ENCODE data around the gene ANKS6. TPM values are rescaled to one million over a fixed set of nuclear protein-coding genes. Genes with fewer than 3 reads are reported as not detected.

The ANKS6 gene
- total RNA-seq, 1 experiment from 2014 or later = 39.2 TPM

DNA sequence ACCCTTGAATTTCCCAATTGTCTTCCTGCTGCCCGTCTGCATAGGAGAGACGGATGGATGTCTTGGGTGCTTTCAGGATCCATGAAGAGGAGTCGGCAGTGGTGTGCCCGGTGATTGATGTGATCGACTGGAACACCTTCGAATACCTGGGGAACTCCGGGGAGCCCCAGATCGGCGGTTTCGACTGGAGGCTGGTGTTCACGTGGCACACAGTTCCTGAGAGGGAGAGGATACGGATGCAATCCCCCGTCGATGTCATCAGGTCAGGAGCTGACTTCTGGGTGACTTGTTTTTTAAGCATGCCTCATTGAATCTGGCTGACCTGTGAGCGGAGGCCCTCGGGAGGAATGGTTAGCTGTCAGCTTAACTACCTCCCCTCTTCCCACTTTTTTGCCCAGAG lies 35.3 kb upstream of the ANKS6 start:
- ATAC-seq = no peak
- ChIA-PET POLR2A (no interaction called here), RAD21 (ENCODE audit: low non-redundant PET in 1 of 2, low total read pairs in 2 of 2, uncharacterized antibody in 2 of 2, unreplicated experiment in 2 of 2) (no interaction called here), CTCF (no interaction called here)
- H3K27ac ChIP-seq (ENCODE audit: low read depth, low read length) = no peak overlapping the region
- TF ChIP-seq, protein P1, sequence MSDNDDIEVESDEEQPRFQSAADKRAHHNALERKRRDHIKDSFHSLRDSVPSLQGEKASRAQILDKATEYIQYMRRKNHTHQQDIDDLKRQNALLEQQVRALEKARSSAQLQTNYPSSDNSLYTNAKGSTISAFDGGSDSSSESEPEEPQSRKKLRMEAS (IDR thresholded peaks at IDR 0.05) = no peak
- no peak for TF ChIP-seq CBX3 (IDR thresholded peaks at IDR 0.05; ENCODE audit: low read depth)
- TF ChIP-seq EGR1 (IDR thresholded peaks at IDR 0.05; ENCODE audit: low read depth) = no peak
- TF ChIP-seq SIN3A (IDR thresholded peaks at IDR 0.05; ENCODE audit: low read depth) = no peak
- H3K79me2 ChIP-seq (ENCODE audit: insufficient read depth, low read length) = no peaks in the 10 kb centered on the region
- H3K4me1 ChIP-seq (ENCODE audit: control insufficient read depth in 1 of 2, insufficient read depth in 2 of 2, low read length in 2 of 2) = no peaks in the 10 kb centered on the region
- peaks cover 3 to 6% of the 10 kb centered on the region in 2 experiments; a peak in 3 of 4 replicates for H3K36me3 ChIP-seq (ENCODE audit: control insufficient read depth in 1 of 2, insufficient read depth in 2 of 2, low read length in 2 of 2)
- DNase-seq (ENCODE audit: low read depth, low spot score) = no peak
- H3K9ac ChIP-seq (ENCODE audit: low read length) = no peak overlapping the region
- no TSS peak for BruUV-seq (replicated peaks)
- intact Hi-C loops (cut with micrococcal nuclease) = no loop called here
- H3K27me3 ChIP-seq (ENCODE audit: insufficient read depth, low read length) = no peaks in the 10 kb centered on the region
- H3K4me3 ChIP-seq (replicated peaks in 1 of 2; ENCODE audit: low read depth in 1 of 2, low read length in 2 of 2) = no peak overlapping the region
- no peaks in the 10 kb centered on the region for H3K9me3 ChIP-seq (ENCODE audit: control insufficient read depth in 1 of 2, insufficient read depth in 1 of 2, low read depth in 1 of 2, low read length in 2 of 2)
- no peak overlapping the region for H3K4me2 ChIP-seq (ENCODE audit: low read length)
- no peaks in the 10 kb centered on the region for H3K9me2 ChIP-seq (ENCODE audit: insufficient read depth)
- H4K20me1 ChIP-seq (ENCODE audit: insufficient read depth) = no peaks in the 10 kb centered on the region
- no peak overlapping the region for H2AFZ ChIP-seq (ENCODE audit: low read depth, low read length, poor library complexity, severe bottlenecking)

DNA sequence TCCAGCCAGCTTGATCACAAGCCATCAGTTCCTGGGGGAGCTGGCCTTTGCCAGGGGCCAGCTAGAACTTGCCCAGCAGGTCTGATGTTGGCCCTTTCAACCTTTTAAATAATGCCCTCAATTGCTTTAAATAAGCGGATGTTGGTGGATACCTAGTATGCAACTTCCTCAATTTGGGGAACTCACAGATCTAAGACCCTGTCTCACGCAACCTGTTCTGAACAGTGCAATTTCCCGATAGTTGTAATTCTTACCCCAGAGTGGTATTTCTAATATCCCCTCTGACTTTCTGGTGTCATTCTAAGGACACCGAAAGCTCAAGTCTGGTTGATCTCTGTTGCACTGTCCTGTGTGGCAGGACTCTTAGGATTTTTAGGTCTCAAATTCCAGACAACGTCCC lies 34.2 kb upstream of the ANKS6 start:
- Histone ChIP-seq H3K27ac (ENCODE audit: low read depth, low read length) (no peak overlapping the region), H4K20me1 (ENCODE audit: insufficient read depth) (no peaks in the 10 kb centered on the region), H3K4me1 (ENCODE audit: control insufficient read depth in 1 of 2, insufficient read depth in 2 of 2, low read length in 2 of 2) (no peaks in the 10 kb centered on the region), H3K4me2 (ENCODE audit: low read length) (no peak overlapping the region), H3K4me3 (replicated peaks in 1 of 2; ENCODE audit: low read depth in 1 of 2, low read length in 2 of 2) (no peak overlapping the region), H3K9ac (ENCODE audit: low read length) (no peak overlapping the region), H3K36me3 (ENCODE audit: control insufficient read depth in 1 of 2, insufficient read depth in 2 of 2, low read length in 2 of 2) (peaks cover 3 to 6% of the 10 kb centered on the region in 2 experiments; a peak in 3 of 4 replicates), H3K9me2 (ENCODE audit: insufficient read depth) (no peaks in the 10 kb centered on the region), H3K79me2 (ENCODE audit: insufficient read depth, low read length) (no peaks in the 10 kb centered on the region), H3K9me3 (ENCODE audit: control insufficient read depth in 1 of 2, insufficient read depth in 1 of 2, low read depth in 1 of 2, low read length in 2 of 2) (no peaks in the 10 kb centered on the region), H2AFZ (ENCODE audit: low read depth, low read length, poor library complexity, severe bottlenecking) (no peak overlapping the region), H3K27me3 (ENCODE audit: insufficient read depth, low read length) (no peaks in the 10 kb centered on the region)
- ChIA-PET POLR2A (no interaction called here), CTCF (no interaction called here), RAD21 (ENCODE audit: low non-redundant PET in 1 of 2, low total read pairs in 2 of 2, uncharacterized antibody in 2 of 2, unreplicated experiment in 2 of 2) (no interaction called here)
- intact Hi-C loops (cut with micrococcal nuclease) = no loop called here
- ATAC-seq (no peak), DNase-seq (ENCODE audit: low read depth, low spot score) (no peak)
- no TSS peak for BruUV-seq (replicated peaks)
- no peak for TF ChIP-seq TCF7L2 (IDR thresholded peaks at IDR 0.05; ENCODE audit: borderline replicate concordance, extremely low read depth, insufficient read depth, insufficient read length)
- TF ChIP-seq YY1 (IDR thresholded peaks at IDR 0.05; ENCODE audit: extremely low read depth, insufficient replicate concordance, low read depth, low read length) = no peak
- TF ChIP-seq SP1 (IDR thresholded peaks at IDR 0.05; ENCODE audit: low read depth) = no peak
- no peak for TF ChIP-seq CEBPB (IDR thresholded peaks at IDR 0.05; ENCODE audit: low read depth)
- TF ChIP-seq FOSL1 (IDR thresholded peaks at IDR 0.05; ENCODE audit: low read depth) = no peak
- no peak for TF ChIP-seq ELF1 (IDR thresholded peaks at IDR 0.05; ENCODE audit: borderline replicate concordance, low read depth)
- TF ChIP-seq RAD21 (IDR thresholded peaks at IDR 0.05; ENCODE audit: low read depth) = no peak
- TF ChIP-seq POLR2A (IDR thresholded peaks at IDR 0.05; ENCODE audit: borderline replicate concordance, extremely low read depth, insufficient read depth, insufficient read length) = no peak

Data from HCT116 (cell line).